Prostate gland (tissue), 2 donors: Measurements from ENCODE around the gene FARP2. TPM values are rescaled to one million over a fixed set of nuclear protein-coding genes. Genes with fewer than 3 reads are reported as not detected.
"Not testable (repeated sequence)": the region's sequence is repeated elsewhere in the genome, so short reads cannot be mapped to it uniquely, and the experiment has no call there.

Source experiments
- DNase-seq: peaks from one replicate; pipeline ENCODE4 v3.0.0-alpha.2; 2019; ENCODE audit warnings: low spot score
- H3K27ac ChIP-seq, 2 donors: fragments of 200-600 bp; sonication (generic); 2 replicates each; pipeline ENCODE4 v1.5.1; 2017 to 2019
- H3K27me3 ChIP-seq: fragments of 200-600 bp; sonication (generic); replicated peaks from 2 replicates; pipeline ENCODE4 v1.5.1; 2019; ENCODE audit not compliant: insufficient read depth
- H3K36me3 ChIP-seq, 2 donors: fragments of 200-600 bp; sonication (generic); 1 replicate in 1 of 2; 2 replicates in 1 of 2; pipeline versions ENCODE4 v1.5.1 to v1.8.1; 2017 to 2019
- H3K4me1 ChIP-seq: fragments of 200-600 bp; sonication (generic); replicated peaks from 2 replicates; pipeline ENCODE4 v1.5.1; 2019
- H3K4me3 ChIP-seq, 2 donors: fragments of 200-600 bp; sonication (generic); 2 replicates each; pipeline ENCODE4 v1.5.1; 2017 to 2019
- H3K9me3 ChIP-seq: fragments of 200-600 bp; sonication (generic); 2 replicates; pipeline ENCODE4 v1.5.1; 2017
- CTCF ChIP-seq, 4 experiments: fragments of 200-600 bp in 2 of 4; fragments of 450-650 bp in 2 of 4; sonication (generic) in 2 of 4; IDR thresholded peaks; 1 replicate in 3 of 4; 2 replicates in 1 of 4; pipeline ENCODE4 v1.5.1; 2016 to 2019; ENCODE audit warnings: antibody characterized with exemption in 4 of 4, mild to moderate bottlenecking in 2 of 4, moderate library complexity in 2 of 4
- POLR2A ChIP-seq: fragments of 450-650 bp; IDR thresholded peaks from one replicate; pipeline ENCODE4 v1.6.1; 2016; ENCODE audit warnings: antibody characterized with exemption, mild to moderate bottlenecking
- POLR2AphosphoS5 ChIP-seq: sonication (generic); formaldehyde crosslinking; IDR thresholded peaks from one replicate; pipeline ENCODE4 v1.6.1; 2017; ENCODE audit warnings: antibody characterized with exemption
- WGBS: methylation state at CpG from one replicate; pipeline ENCODE4 v1.1.5; 2018; 5-methylcytosine and 5-hydroxymethylcytosine counted together
- intact Hi-C: fragments of 100-400 bp; cut with DNase I; formaldehyde crosslinking; loops from one replicate; pipeline ENCODE4 v1.14.2; 2022
- total RNA-seq, 2 donors: library from RNA; depleted of rRNA; stranded (reverse); fragments of >200 nt; gene quantifications; one replicate each; pipeline ENCODE4 v1.1.0, GENCODE V29; 2016

FARP2 gene
- total RNA-seq, 2 donors from 2014 or later = 32.4 to 35.9 TPM

GRCh38 chr2:241372361-241372992 lies 16.4 kb downstream of the FARP2 start:
- Histone ChIP-seq H3K27me3 (no peaks in the 10 kb centered on the region), H3K27ac (no peak overlapping the region), H3K4me1 (no peaks in the 10 kb centered on the region), H3K36me3 (no peaks in the 10 kb centered on the region), H3K9me3 (no peaks in the 10 kb centered on the region), H3K4me3 (no peak overlapping the region)
- 63% methylated on average over 11 of the region's 11 CpGs for WGBS
- intact Hi-C loops = no loop called here
- DNase-seq = no peak
- TF ChIP-seq CTCF (IDR thresholded peaks at IDR 0.05) (no peak), POLR2A (no peak), POLR2AphosphoS5 (no peak)

- WGBS = 94% methylated on average over 3 of the region's 3 CpGs
- no peak overlapping the region for H3K27ac ChIP-seq
- no peak for DNase-seq
- intact Hi-C loops = no loop called here
- no peaks in the 10 kb centered on the region for H3K27me3 ChIP-seq
- no peak overlapping the region for H3K4me3 ChIP-seq
- TF ChIP-seq CTCF (IDR thresholded peaks at IDR 0.05) (no peak), POLR2AphosphoS5 (no peak), POLR2A (no peak)
- no peaks in the 10 kb centered on the region for H3K9me3 ChIP-seq
- H3K4me1 ChIP-seq = no peaks in the 10 kb centered on the region
- H3K36me3 ChIP-seq = no peaks in the 10 kb centered on the region
Observed at GRCh38 chr2:241373446-241373845, 17.4 kb downstream of the FARP2 start.

- H3K4me1 ChIP-seq, DNase-seq, H3K4me3 ChIP-seq, H3K27ac ChIP-seq, H3K27me3 ChIP-seq, H3K36me3 ChIP-seq, intact Hi-C loops, H3K9me3 ChIP-seq: not testable (repeated sequence)
- 88% methylated on average over 6 of the region's 6 CpGs for WGBS
Observed at GRCh38 chr2:241373906-241374305, 17.8 kb downstream of the FARP2 start.

- Histone ChIP-seq H3K36me3 (no peaks in the 10 kb centered on the region), H3K4me3 (no peak overlapping the region), H3K27ac (no peak overlapping the region), H3K9me3 (no peaks in the 10 kb centered on the region), H3K4me1 (no peaks in the 10 kb centered on the region), H3K27me3 (no peaks in the 10 kb centered on the region)
- intact Hi-C loops = no loop called here
- DNase-seq = no peak
- TF ChIP-seq POLR2AphosphoS5 = no peak
- no peak for TF ChIP-seq POLR2A
- no peak for TF ChIP-seq CTCF (IDR thresholded peaks at IDR 0.05)
- 83% methylated on average over 1 of the region's 1 CpG for WGBS
Observed at GRCh38 chr2:241375300-241375699, 19.2 kb downstream of the FARP2 start.

- H3K27ac ChIP-seq = no peak overlapping the region
- no peak for DNase-seq
- H3K36me3 ChIP-seq = no peaks in the 10 kb centered on the region
- intact Hi-C loops = no loop called here
- no peaks in the 10 kb centered on the region for H3K9me3 ChIP-seq
- WGBS = 81% methylated on average over 2 of the region's 2 CpGs
- TF ChIP-seq CTCF (IDR thresholded peaks at IDR 0.05) = no peak
- no peak for TF ChIP-seq POLR2AphosphoS5
- TF ChIP-seq POLR2A = no peak
- H3K4me1 ChIP-seq = no peaks in the 10 kb centered on the region
- no peaks in the 10 kb centered on the region for H3K27me3 ChIP-seq
- H3K4me3 ChIP-seq = no peak overlapping the region
Observed at GRCh38 chr2:241376808-241377207, 20.7 kb downstream of the FARP2 start.
